Non-pigmented ciliary epithelial cell (primary cell): Measurements from ENCODE around the gene ASXL1.
"Not testable (repeated sequence)": the region's sequence is repeated elsewhere in the genome, so short reads cannot be mapped to it uniquely, and the experiment has no call there.

Source experiments
- DNase-seq: peaks from one replicate; pipeline ENCODE4 v3.0.0-alpha.2; 2010; ENCODE audit warnings: low read depth

Gene ASXL1

GRCh38 chr20:32337937-32338661 is 20.0 kb upstream of the ASXL1 start:
- no peak for DNase-seq

GRCh38 chr20:32338665-32339064 is 19.5 kb upstream of the ASXL1 start:
- no peak for DNase-seq

GRCh38 chr20:32339116-32339515 is 19.0 kb upstream of the ASXL1 start:
- no peak for DNase-seq

- DNase-seq, result not testable (repeated sequence)
These were observed 17.1 kb upstream of the ASXL1 start for GRCh38 chr20:32341053-32341452.

GRCh38 chr20:32343439-32343838 is 14.7 kb upstream of the ASXL1 start:
- no peak for DNase-seq

GRCh38 chr20:32344835-32345506 is 13.2 kb upstream of the ASXL1 start:
- no peak for DNase-seq

GRCh38 chr20:32348207-32348606 is 9.9 kb upstream of the ASXL1 start:
- DNase-seq, result no peak

- no peak for DNase-seq
These were observed 7.7 kb upstream of the ASXL1 start for GRCh38 chr20:32350421-32350820.

GRCh38 chr20:32352121-32352720 is 5.9 kb upstream of the ASXL1 start:
- DNase-seq, result no peak

- no peak for DNase-seq
These were observed 4.2 kb upstream of the ASXL1 start for GRCh38 chr20:32353848-32354496.

GRCh38 chr20:32354592-32355416 is 3.3 kb upstream of the ASXL1 start:
- no peak for DNase-seq

- no peak for DNase-seq
These were observed 2.7 kb upstream of the ASXL1 start for GRCh38 chr20:32355417-32355841.

GRCh38 chr20:32355907-32356621 is 2.1 kb upstream of the ASXL1 start:
- not testable (repeated sequence) for DNase-seq

- DNase-seq, result no peak
These were observed 1.3 kb upstream of the ASXL1 start for GRCh38 chr20:32356622-32357374.

- no peak for DNase-seq
These were observed 709 bp upstream of the ASXL1 start for GRCh38 chr20:32357375-32357868.

- no peak for DNase-seq
These were observed 426 bp downstream of the ASXL1 start for GRCh38 chr20:32358632-32358882.

GRCh38 chr20:32358883-32359632 is 927 bp downstream of the ASXL1 start:
- DNase-seq, result no peak

GRCh38 chr20:32359633-32360332 is 1.7 kb downstream of the ASXL1 start:
- no peak for DNase-seq

- no peak for DNase-seq
These were observed 2.2 kb downstream of the ASXL1 start for GRCh38 chr20:32360333-32360634.
